IMR-90 (cell line): ENCODE results near the gene MRC2. TPM values are rescaled to one million over a fixed set of nuclear protein-coding genes. Genes with fewer than 3 reads are reported as not detected.

ENCODE experiments used
- ATAC-seq: fragments of 200-7000 bp; cut with Tn5 transposase; 2 replicates; pipeline ENCODE4 v1.9.1; 2020; ENCODE audit warnings: low read depth, mild to moderate bottlenecking, moderate library complexity
- BruUV-seq: library from RNA; stranded (reverse); fragments of 400-500 nt; replicated peaks from 2 replicates; lab custom pipeline; 2021; lab: Mats Ljungman, UMichigan
- CTCF ChIA-PET: fragments of 300-600 bp; formaldehyde crosslinking; extraction: SDS; loops from one replicate; lab custom pipeline; 2021; ENCODE audit warnings: antibody characterized with exemption; lab: Yijun Ruan, JAX
- POLR2A ChIA-PET: fragments of 300-600 bp; sonication (Branson Sonifier 250); formaldehyde crosslinking; loops from one replicate; lab custom pipeline; 2022; ENCODE audit warnings: antibody characterized with exemption; ENCODE audit not compliant: unreplicated experiment; lab: Charles Lee
- DNase-seq: peaks from one replicate; pipeline ENCODE4 v3.0.0; 2013
- H2AFZ ChIP-seq: replicated peaks from 2 replicates; pipeline ENCODE3; 2013; ENCODE audit warnings: low read length, mild to moderate bottlenecking; ENCODE audit not compliant: poor library complexity
- H2AK5ac ChIP-seq: 2 replicates; pipeline ENCODE4 v1.6.1; 2013; ENCODE audit warnings: low read depth, low read length, inconsistent platforms
- H2AK9ac ChIP-seq: replicated peaks from 2 replicates; pipeline ENCODE3; 2013; ENCODE audit warnings: mild to moderate bottlenecking, low read depth, low read length, moderate library complexity; ENCODE audit not compliant: poor library complexity
- H2BK120ac ChIP-seq: 2 replicates; pipeline ENCODE4 v1.6.1; 2013; ENCODE audit warnings: low read depth, low read length, inconsistent platforms
- H2BK15ac ChIP-seq: 3 replicates; pipeline ENCODE4 v1.6.1; 2013; ENCODE audit warnings: low read depth, low read length, inconsistent platforms
- H2BK20ac ChIP-seq: 2 replicates; pipeline ENCODE4 v1.6.1; 2013; ENCODE audit warnings: low read depth, mild to moderate bottlenecking, inconsistent platforms, low read length, moderate library complexity
- H2BK5ac ChIP-seq: 2 replicates; pipeline ENCODE4 v1.6.1; 2013; ENCODE audit warnings: mild to moderate bottlenecking, low read depth, low read length, inconsistent platforms; ENCODE audit not compliant: poor library complexity, severe bottlenecking
- H3K14ac ChIP-seq: replicated peaks from 2 replicates; pipeline ENCODE4 v1.6.1; 2013; ENCODE audit warnings: low read depth, low read length, inconsistent platforms
- H3K18ac ChIP-seq: 2 replicates; pipeline ENCODE4 v1.6.1; 2013; ENCODE audit warnings: low read depth, low read length, control low read depth
- H3K23ac ChIP-seq: 2 replicates; pipeline ENCODE4 v1.6.1; 2013; ENCODE audit warnings: low read depth, low read length, inconsistent platforms
- H3K27ac ChIP-seq: 2 replicates; pipeline ENCODE4 v1.5.1; 2013; ENCODE audit warnings: mild to moderate bottlenecking, control low read depth, low read length; ENCODE audit not compliant: insufficient read depth
- H3K27me3 ChIP-seq: 2 replicates; pipeline ENCODE4 v1.6.1; 2013; ENCODE audit warnings: low read length; ENCODE audit not compliant: control insufficient read depth, insufficient read depth
- H3K36me3 ChIP-seq: 2 replicates; pipeline ENCODE4 v1.6.1; 2013; ENCODE audit warnings: low read length, mixed read lengths; ENCODE audit not compliant: control insufficient read depth, insufficient read depth
- H3K4ac ChIP-seq: 2 replicates; pipeline ENCODE4 v1.6.1; 2013; ENCODE audit warnings: low read depth, low read length, inconsistent platforms
- H3K4me1 ChIP-seq: 2 replicates; pipeline ENCODE4 v1.6.1; 2013; ENCODE audit warnings: low read length, mixed read lengths; ENCODE audit not compliant: control insufficient read depth, insufficient read depth
- H3K4me2 ChIP-seq: 2 replicates; pipeline ENCODE4 v1.6.1; 2013; ENCODE audit warnings: low read depth, mild to moderate bottlenecking, control low read depth, low read length, moderate library complexity
- H3K4me3 ChIP-seq: 2 replicates; pipeline ENCODE4 v1.5.1; 2013; ENCODE audit warnings: low read depth, mild to moderate bottlenecking, control low read depth, low read length, moderate library complexity; ENCODE audit not compliant: insufficient read depth
- H3K56ac ChIP-seq: 2 replicates; pipeline ENCODE4 v1.6.1; 2013; ENCODE audit warnings: low read length, inconsistent platforms; ENCODE audit not compliant: insufficient read depth; ENCODE audit errors: extremely low read depth
- H3K79me1 ChIP-seq, 2 experiments: 2 replicates each; pipeline ENCODE4 v1.6.1; 2013; ENCODE audit warnings: low read length in 2 of 2, inconsistent platforms in 1 of 2, low read depth in 1 of 2
- H3K9ac ChIP-seq: 2 replicates; pipeline ENCODE4 v1.6.1; 2013; ENCODE audit warnings: low read depth, low read length, control low read depth
- H3K9me1 ChIP-seq: 2 replicates; pipeline ENCODE4 v1.6.1; 2013; ENCODE audit warnings: low read length, inconsistent platforms; ENCODE audit not compliant: insufficient read depth
- H3K9me3 ChIP-seq: 2 replicates; pipeline ENCODE4 v1.6.1; 2013; ENCODE audit warnings: low read length; ENCODE audit not compliant: control insufficient read depth, insufficient read depth
- H4K20me1 ChIP-seq: 2 replicates; pipeline ENCODE4 v1.6.1; 2013; ENCODE audit warnings: low read length, inconsistent platforms; ENCODE audit not compliant: insufficient read depth
- H4K5ac ChIP-seq: 2 replicates; pipeline ENCODE4 v1.6.1; 2013; ENCODE audit warnings: mild to moderate bottlenecking, low read depth, low read length, control low read depth
- H4K8ac ChIP-seq, 2 experiments: 2 replicates each; pipeline ENCODE4 v1.6.1; 2013; ENCODE audit warnings: low read depth in 2 of 2, low read length in 2 of 2, control low read depth in 1 of 2, inconsistent platforms in 1 of 2
- H4K91ac ChIP-seq: 2 replicates; pipeline ENCODE4 v1.6.1; 2013; ENCODE audit warnings: low read depth, low read length, inconsistent platforms; ENCODE audit not compliant: insufficient read depth
- FOS ChIP-seq: fragments of 150-350 bp; IDR thresholded peaks from 2 replicates; pipeline ENCODE4 v1.6.1; 2016; ENCODE audit warnings: low read depth, low read length
- MAFK ChIP-seq: IDR thresholded peaks from 2 replicates; pipeline ENCODE4 v1.6.1; 2012; ENCODE audit warnings: low read depth, low read length, improper control_type of control experiment
- RFX5 ChIP-seq: IDR thresholded peaks from 2 replicates; pipeline ENCODE4 v1.8.0; 2012; ENCODE audit warnings: low read depth, mild to moderate bottlenecking, low read length, moderate library complexity
- WGBS, 2 experiments: methylation state at CpG; one replicate each; pipeline versions ENCODE4 v1.1.5 to v1.1.7; 2013; ENCODE audit warnings: missing lambda C conversion rate in 2 of 2; ENCODE audit not compliant: insufficient read length in 1 of 2; ENCODE audit errors: extremely low coverage in 2 of 2; 5-methylcytosine and 5-hydroxymethylcytosine counted together
- dilution Hi-C: fragments of 300-500 bp; cut with HindIII; formaldehyde crosslinking; loops from one replicate; pipeline ENCODE4 v1.14.3; 2018; ENCODE audit warnings: low sequenced_read_pairs; ENCODE audit not compliant: unreplicated experiment
- in situ Hi-C: fragments of 300-500 bp; cut with MboI; formaldehyde crosslinking; loops from 3 replicates; pipeline ENCODE4 v1.14.3; 2019; ENCODE audit warnings: low sequenced_read_pairs, inconsistent platforms, mixed read lengths
- intact Hi-C: fragments of 100-400 bp; cut with micrococcal nuclease; formaldehyde crosslinking; loops from 2 replicates; pipeline ENCODE4 v1.10.0; 2022
- polyA plus RNA-seq, 3 experiments: library from polyadenylated mRNA; depleted of rRNA; stranded (reverse); fragments of >200 nt; gene quantifications; 2 replicates each; pipeline ENCODE4 v1.2.3, GENCODE V29; 2012; ENCODE audit warnings: low replicate concordance in 1 of 3
- total RNA-seq: library from RNA; depleted of rRNA; stranded (reverse); fragments of >200 nt; gene quantifications from 2 replicates; pipeline ENCODE4 v1.2.3, GENCODE V29; 2012

MRC2 gene
- total and polyA plus RNA-seq, 2 of the 4 experiments (the other 2 are of a cell fraction), result 39.3 to 137 TPM

DNA sequence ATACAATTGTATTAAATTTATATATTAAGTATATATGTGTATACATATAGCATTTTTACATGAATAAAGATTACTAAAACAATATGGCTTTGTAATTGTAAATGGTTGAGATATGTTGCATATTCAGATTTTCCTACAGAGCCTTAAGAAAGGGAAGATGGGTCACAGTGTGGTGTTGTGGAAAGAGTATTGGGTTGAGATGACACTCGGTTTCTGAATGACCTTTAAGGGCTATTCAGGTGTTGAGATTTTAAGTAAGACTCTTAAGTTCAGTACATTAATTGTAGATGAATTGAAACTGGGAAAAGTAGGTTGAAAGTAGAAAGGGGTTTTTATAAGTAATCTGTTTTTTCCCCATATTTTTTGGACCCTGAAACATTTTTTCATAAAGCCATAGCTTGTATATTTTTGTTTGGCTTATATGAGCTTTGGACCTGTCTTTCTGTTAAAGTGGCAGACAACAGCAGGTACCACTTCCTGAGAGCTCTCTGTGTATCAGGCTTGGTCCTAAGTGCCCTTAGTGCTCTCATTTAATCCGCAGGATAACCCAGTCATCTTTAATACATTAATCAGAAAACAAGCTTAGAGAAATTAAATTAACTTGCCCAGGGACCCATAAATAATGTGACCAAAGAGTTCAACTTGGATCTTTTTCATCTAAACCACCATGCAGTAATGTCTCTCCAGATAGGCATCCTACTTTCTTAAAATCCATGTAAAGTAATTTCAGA is 48.5 kb upstream of the MRC2 start:
- ChIA-PET CTCF (interaction anchor here (1.4 kb wide), 1 partner anchor 17 kb away, joined by 3 read pairs; no protein-coding TSS in a partner anchor), POLR2A (no interaction called here)
- Histone ChIP-seq H3K79me1 (peaks cover 3 to 28% of the 10 kb centered on the region in 2 experiments; a peak in 3 of 4 replicates), H2AFZ (no peak overlapping the region), H3K9me3 (no peaks in the 10 kb centered on the region), H4K5ac (no peak overlapping the region), H3K4me3 (no peak overlapping the region), H2BK20ac (no peak overlapping the region), H3K4me1 (no peaks in the 10 kb centered on the region), H3K14ac (no peak overlapping the region), H4K20me1 (no peaks in the 10 kb centered on the region), H3K9me1 (no peaks in the 10 kb centered on the region), H2AK9ac (no peak overlapping the region), H3K56ac (no peak overlapping the region), H4K91ac (no peak overlapping the region), H4K8ac (no peak overlapping the region), H3K4ac (no peak overlapping the region), H2BK120ac (no peak overlapping the region), H3K23ac (no peak overlapping the region), H3K18ac (no peak overlapping the region), H3K27me3 (no peaks in the 10 kb centered on the region), H3K9ac (no peak overlapping the region), H2BK5ac (no peak overlapping the region), H2BK15ac (no peak overlapping the region), H3K4me2 (no peak overlapping the region), H3K27ac (no peak overlapping the region), H3K36me3 (peaks cover 31% of the 10 kb centered on the region), H2AK5ac (no peak overlapping the region; the same call in 1 of the 2 replicates)
- dilution Hi-C loops (no loop called here), intact Hi-C loops (no loop called here), in situ Hi-C loops (no loop called here)
- BruUV-seq, result no TSS peak
- TF ChIP-seq RFX5 (no peak), MAFK (no peak), FOS (no peak)
- WGBS, 2 experiments, result no CpG with 5 or more reads among the region's 2 CpGs
- ATAC-seq, result no peak
- DNase-seq, result no peak
